IPS-18c (cell line): Measurements from ENCODE around the gene SLITRK2.

ENCODE experiments used
- H3K4me3 ChIP-seq: 2 replicates; pipeline ENCODE4 v1.7.0; 2013; ENCODE audit warnings: low read depth, mild to moderate bottlenecking, low read length, moderate library complexity; ENCODE audit not compliant: insufficient read depth
- H3K9me3 ChIP-seq: one replicate; pipeline ENCODE4 v1.6.1; 2013; ENCODE audit warnings: mild to moderate bottlenecking, low read length, moderate library complexity; ENCODE audit not compliant: control insufficient read depth, insufficient read depth

The SLITRK2 gene

GRCh38 chrX:145844886-145845285, 27.3 kb downstream of the SLITRK2 start:
- no peak overlapping the region for H3K4me3 ChIP-seq
- no peaks in the 10 kb centered on the region for H3K9me3 ChIP-seq

GRCh38 chrX:145848448-145848847, 30.8 kb downstream of the SLITRK2 start:
- no peak overlapping the region for H3K4me3 ChIP-seq
- H3K9me3 ChIP-seq, result no peaks in the 10 kb centered on the region

DNA sequence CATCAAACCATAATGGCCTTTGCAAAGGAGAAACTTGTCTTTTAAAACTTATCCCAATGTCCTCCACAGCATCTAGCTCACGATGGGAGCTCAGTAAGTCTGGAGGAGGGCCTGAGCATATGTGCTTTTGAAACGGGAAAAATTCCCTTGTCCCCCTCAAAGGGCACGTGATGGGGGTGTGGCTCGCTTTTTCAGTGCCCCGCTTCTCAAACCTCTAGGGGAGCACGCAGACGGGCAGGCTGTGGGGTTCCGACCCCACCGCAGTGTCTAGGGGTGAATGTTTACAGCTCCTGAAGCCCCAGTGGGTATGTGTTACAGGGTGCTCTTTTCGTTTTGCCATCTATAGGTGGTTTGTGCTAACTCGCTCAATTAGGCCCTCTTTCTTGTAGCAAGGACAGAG, 31.2 kb downstream of the SLITRK2 start:
- no peaks in the 10 kb centered on the region for H3K9me3 ChIP-seq
- no peak overlapping the region for H3K4me3 ChIP-seq

DNA sequence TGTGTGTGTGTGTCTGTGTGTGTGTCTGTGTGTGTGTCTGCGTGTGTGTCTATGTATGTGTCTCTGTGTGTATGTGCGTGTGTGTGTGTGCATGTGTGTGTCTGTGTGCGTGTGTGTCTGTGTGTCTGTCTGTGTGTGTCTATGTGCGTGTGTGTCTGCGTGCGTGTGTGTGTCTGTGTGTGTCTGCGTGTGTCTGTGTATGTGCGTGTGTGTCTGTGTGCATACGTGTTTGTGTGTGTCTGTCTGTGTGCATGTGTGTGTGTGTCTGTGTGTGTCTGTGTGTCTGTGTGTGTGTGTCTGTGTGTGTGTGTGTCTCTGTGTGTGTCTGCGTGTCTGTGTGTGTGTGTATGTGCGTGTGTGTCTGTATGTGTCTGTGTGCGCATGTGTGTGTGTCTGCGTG, 35.6 kb downstream of the SLITRK2 start:
- peaks cover 2% of the 10 kb centered on the region for H3K9me3 ChIP-seq

DNA sequence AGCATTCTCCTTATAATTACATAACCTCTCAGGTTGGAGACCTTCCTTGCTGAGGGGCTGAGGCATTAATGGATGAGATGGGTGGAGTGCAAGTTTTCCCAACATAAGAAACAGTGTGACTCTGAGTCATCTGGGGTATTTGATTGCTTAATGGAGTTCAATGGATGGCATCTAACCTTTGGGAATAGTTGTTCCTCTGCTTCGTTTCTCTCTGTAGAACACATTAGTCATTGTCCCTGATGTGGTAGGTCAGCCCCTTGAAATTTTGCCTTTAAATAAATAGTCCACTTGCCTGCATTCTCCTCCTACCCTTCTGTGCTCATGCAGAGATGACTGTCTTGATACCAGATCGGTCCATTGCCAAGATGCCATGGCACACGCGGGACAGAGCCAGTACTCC, 38.6 kb downstream of the SLITRK2 start:
- no peak overlapping the region for H3K4me3 ChIP-seq
- H3K9me3 ChIP-seq, result peaks cover 2% of the 10 kb centered on the region

More for the DNA sequence above, 35.6 kb downstream of the SLITRK2 start:
- no peak overlapping the region for H3K4me3 ChIP-seq

- Histone ChIP-seq H3K4me3 (no peak overlapping the region), H3K9me3 (no peaks in the 10 kb centered on the region)
Measured at GRCh38 chrX:145861818-145862217, 44.2 kb downstream of the SLITRK2 start.

GRCh38 chrX:145865082-145865481, 47.5 kb downstream of the SLITRK2 start:
- Histone ChIP-seq H3K9me3 (no peaks in the 10 kb centered on the region), H3K4me3 (no peak overlapping the region)
